ENCODE data around the gene CCDC180. TPM values are rescaled to one million over a fixed set of nuclear protein-coding genes. Genes with fewer than 3 reads are reported as not detected.

CCDC180 gene
- total RNA-seq, 2 experiments from 2014 or later = 0.57 to 1.1 TPM

DNA sequence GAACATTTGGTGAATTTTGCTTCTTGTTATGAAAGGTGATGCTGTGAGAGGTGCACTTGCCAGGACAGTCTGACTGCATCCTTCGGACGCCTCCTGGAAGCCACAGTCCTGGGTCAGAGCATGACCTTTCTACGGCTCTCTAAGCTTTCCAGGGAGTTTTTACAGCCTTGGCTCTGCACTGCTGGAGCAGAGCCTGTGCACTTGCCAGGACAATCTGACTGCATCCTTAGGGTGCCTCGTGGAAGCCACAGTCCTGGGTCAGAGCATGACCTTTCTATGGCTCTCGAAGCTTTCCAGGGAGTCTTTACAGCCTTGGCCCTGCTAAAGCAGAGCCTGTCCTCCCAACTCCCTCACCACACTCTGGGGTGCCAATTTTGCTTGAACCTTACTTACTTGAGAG, 49.6 kb downstream of the CCDC180 start:
- ChIA-PET CTCF (no interaction called here), POLR2A (no interaction called here)

Other genes with a start within 250 kb of the CCDC180 start
- gene TDRD7, start 104.4 kb downstream of the CCDC180 start, total RNA-seq = 1 to 10 TPM; 3.3 to 3.4 TPM
- 1 to 10 TPM; 1.2 TPM for gene TMOD1, start 194.0 kb downstream of the CCDC180 start, total RNA-seq

Data from activated CD8-positive, alpha-beta memory T cell treated with anti-CD3 and anti-CD28 coated beads for 36 hours (primary cell).